MCF 10A (cell line): ENCODE results near the gene C11orf58. TPM values are rescaled to one million over a fixed set of nuclear protein-coding genes. Genes with fewer than 3 reads are reported as not detected.

Experiments used
- BruUV-seq: library from RNA; stranded (reverse); fragments of 400-500 nt; replicated peaks from 2 replicates; lab custom pipeline; 2021; lab: Mats Ljungman, UMichigan
- CTCF ChIA-PET: fragments of 300-600 bp; sonication (Branson Sonifier 250); formaldehyde crosslinking; extraction: SDS; loops from one replicate; lab custom pipeline; 2021; ENCODE audit warnings: antibody characterized with exemption, inconsistent platforms; lab: Yijun Ruan, JAX
- POLR2A ChIA-PET: fragments of 300-600, 350-650 bp; sonication (Branson Sonifier 250); formaldehyde crosslinking; extraction: SDS; loops from one replicate; lab custom pipeline; 2020; ENCODE audit warnings: antibody characterized with exemption, inconsistent platforms; lab: Yijun Ruan, JAX
- DNase-seq: peaks from one replicate; pipeline ENCODE4 v3.0.0-alpha.2; 2018; ENCODE audit not compliant: unreplicated experiment
- H3K27ac Mint-ChIP-seq: one replicate; pipeline ENCODE4 v1.8.0; 2022; ENCODE audit warnings: mild to moderate bottlenecking, low read depth, mixed read lengths; ENCODE audit not compliant: unreplicated experiment
- H3K27me3 Mint-ChIP-seq: one replicate; pipeline ENCODE4 v1.8.0; 2022; ENCODE audit warnings: mixed read lengths; ENCODE audit not compliant: insufficient read depth, unreplicated experiment
- H3K36me3 Mint-ChIP-seq: one replicate; pipeline ENCODE4 v1.8.0; 2022; ENCODE audit warnings: mild to moderate bottlenecking, moderate library complexity, mixed read lengths; ENCODE audit not compliant: insufficient read depth, unreplicated experiment
- H3K4me1 Mint-ChIP-seq: one replicate; pipeline ENCODE4 v1.8.0; 2022; ENCODE audit warnings: mixed read lengths; ENCODE audit not compliant: insufficient read depth, unreplicated experiment
- H3K4me3 Mint-ChIP-seq: one replicate; pipeline ENCODE4 v1.8.0; 2022; ENCODE audit warnings: mild to moderate bottlenecking, moderate library complexity, mixed read lengths; ENCODE audit not compliant: unreplicated experiment
- H3K9me3 Mint-ChIP-seq: one replicate; pipeline ENCODE4 v1.8.0; 2022; ENCODE audit warnings: mixed read lengths; ENCODE audit not compliant: unreplicated experiment
- intact Hi-C: fragments of 100-400 bp; cut with micrococcal nuclease; formaldehyde crosslinking; loops from 2 replicates; pipeline ENCODE4 v1.14.1; 2022
- total RNA-seq: library from RNA; stranded (reverse); gene quantifications from 2 replicates; pipeline ENCODE4 v1.2.3, GENCODE V29; 2022
- TF ChIP-seq, protein P1 (sequence below): fragments of 200-600 bp; IDR thresholded peaks from one replicate; pipeline ENCODE4 v1.8.0; 2022; ENCODE audit warnings: antibody characterized with exemption, mild to moderate bottlenecking; ENCODE audit not compliant: unreplicated experiment

C11orf58 gene
- total RNA-seq, 1 experiment from 2014 or later: 230 TPM

- ChIA-PET CTCF (interaction anchor here (0.6 to 1.2 kb wide), 5 partner anchors 9 to 296 kb away, joined by 3 to 7 read pairs (median 3); no protein-coding TSS in a partner anchor), POLR2A (no interaction called here)
- H3K4me3 Mint-ChIP-seq: no peak overlapping the region
- DNase-seq: no peak
- no TSS peak for BruUV-seq
- no peaks in the 10 kb centered on the region for H3K36me3 Mint-ChIP-seq
- H3K27me3 Mint-ChIP-seq: no peaks in the 10 kb centered on the region
- intact Hi-C loops: no loop called here
- TF ChIP-seq, protein P1, sequence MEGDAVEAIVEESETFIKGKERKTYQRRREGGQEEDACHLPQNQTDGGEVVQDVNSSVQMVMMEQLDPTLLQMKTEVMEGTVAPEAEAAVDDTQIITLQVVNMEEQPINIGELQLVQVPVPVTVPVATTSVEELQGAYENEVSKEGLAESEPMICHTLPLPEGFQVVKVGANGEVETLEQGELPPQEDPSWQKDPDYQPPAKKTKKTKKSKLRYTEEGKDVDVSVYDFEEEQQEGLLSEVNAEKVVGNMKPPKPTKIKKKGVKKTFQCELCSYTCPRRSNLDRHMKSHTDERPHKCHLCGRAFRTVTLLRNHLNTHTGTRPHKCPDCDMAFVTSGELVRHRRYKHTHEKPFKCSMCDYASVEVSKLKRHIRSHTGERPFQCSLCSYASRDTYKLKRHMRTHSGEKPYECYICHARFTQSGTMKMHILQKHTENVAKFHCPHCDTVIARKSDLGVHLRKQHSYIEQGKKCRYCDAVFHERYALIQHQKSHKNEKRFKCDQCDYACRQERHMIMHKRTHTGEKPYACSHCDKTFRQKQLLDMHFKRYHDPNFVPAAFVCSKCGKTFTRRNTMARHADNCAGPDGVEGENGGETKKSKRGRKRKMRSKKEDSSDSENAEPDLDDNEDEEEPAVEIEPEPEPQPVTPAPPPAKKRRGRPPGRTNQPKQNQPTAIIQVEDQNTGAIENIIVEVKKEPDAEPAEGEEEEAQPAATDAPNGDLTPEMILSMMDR: no peak
- no peaks in the 10 kb centered on the region for H3K9me3 Mint-ChIP-seq
- no peak overlapping the region for H3K27ac Mint-ChIP-seq
- peaks cover 7% of the 10 kb centered on the region for H3K4me1 Mint-ChIP-seq
These were observed 41.7 kb downstream of the C11orf58 start for GRCh38 chr11:16780146-16780545.

DNA sequence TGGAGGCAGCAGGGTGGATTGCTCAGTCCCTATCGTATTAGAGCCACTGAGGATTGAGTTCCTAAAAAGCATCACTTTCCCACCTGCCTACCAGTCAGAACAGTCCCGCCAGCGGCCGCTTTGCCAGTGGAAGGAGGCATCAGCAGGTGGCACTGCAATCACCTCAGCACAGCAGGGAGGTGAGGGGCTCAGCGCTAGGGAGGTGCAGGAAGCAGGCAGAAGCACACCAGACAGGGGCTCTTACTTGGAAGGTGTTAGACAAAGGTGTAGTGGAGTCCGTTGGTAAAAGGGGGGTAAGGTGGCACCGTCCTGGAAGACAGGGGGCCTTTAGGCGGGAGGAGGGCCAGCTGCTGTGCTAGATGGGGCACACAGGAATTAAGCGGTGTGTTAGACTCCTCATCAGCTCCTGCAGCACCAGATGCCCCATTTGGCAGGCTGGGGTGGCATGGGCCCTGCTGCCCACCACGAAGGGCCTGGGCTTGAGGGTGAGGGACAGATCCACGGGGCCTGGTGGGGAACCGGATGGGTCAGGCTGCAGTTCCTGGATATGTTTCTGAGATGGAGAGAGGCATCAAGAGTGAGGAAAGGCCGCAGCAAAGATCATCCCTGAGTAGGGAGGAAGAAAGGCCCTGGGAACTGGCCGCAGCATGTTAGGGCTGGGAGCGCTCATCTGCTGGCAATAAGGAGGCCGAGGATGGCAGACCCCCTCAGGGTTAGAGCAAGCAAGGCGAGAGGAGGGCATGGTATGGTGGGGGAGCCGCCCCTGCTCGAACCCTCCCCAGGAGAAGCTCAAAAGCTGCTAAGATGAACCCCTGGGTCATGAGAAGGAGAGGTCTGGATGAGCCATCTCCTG, 42.5 kb downstream of the C11orf58 start:
- Mint-ChIP-seq H3K9me3 (no peaks in the 10 kb centered on the region), H3K27me3 (no peaks in the 10 kb centered on the region), H3K27ac (no peak overlapping the region), H3K4me3 (no peak overlapping the region), H3K36me3 (no peaks in the 10 kb centered on the region), H3K4me1 (peaks cover 7% of the 10 kb centered on the region)
- ChIA-PET POLR2A (no interaction called here), CTCF (interaction anchor here (0.5 to 1.2 kb wide), 2 partner anchors 8 to 27 kb away, joined by 7 to 8 read pairs; no protein-coding TSS in a partner anchor)
- intact Hi-C loops: no loop called here
- no TSS peak for BruUV-seq
- no peak for DNase-seq
- TF ChIP-seq, protein P1: no peak

DNA sequence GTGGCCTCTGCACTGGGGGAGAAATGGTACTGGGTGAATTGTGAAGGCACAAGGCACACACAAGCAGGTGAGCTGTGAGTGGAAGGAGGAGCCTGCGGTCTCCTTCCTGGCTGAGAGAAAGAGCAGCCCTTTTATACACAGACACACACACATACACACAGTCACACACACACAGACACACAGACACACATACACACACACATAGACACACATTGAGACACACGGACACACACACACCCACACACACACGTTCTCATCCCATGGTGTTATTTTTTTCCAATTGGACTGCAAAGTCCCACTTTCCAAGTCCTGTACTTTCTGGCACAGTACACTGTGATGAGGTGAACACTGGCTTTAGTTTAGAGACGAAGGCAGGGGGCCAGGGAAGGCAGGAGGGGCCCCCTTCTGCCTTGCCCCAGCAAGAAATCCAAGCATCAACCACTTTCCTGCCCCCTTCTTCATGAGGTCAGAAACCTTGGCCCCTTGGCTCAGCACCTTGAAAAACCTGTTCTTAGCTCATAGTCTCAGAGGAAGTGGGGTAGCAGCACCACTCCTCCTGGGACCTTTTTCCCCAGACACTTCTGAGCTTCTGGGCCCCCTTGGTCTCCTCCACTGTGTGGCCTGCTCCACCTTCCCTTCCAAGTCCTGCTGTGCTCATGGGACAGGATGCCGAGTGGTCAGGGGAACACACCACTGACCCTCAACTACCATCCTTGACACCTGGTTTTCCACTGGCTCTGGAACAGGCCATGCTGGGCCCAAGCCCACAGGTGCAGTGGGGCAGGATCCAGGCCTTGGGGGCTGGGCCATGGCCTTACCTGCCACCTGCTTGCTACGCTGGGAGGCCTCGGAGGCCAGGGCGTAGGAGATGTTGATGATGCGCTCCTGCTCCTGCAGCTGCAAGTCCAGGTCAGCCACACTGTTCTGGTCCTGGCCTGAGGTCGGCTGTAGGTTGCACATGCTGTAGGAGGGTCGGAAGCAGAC, 43.8 kb downstream of the C11orf58 start:
- DNase-seq: no peak
- CTCF ChIA-PET: interaction anchor here (0.5 to 7.5 kb wide), 4 partner anchors 22 to 280 kb away, joined by 3 to 72 read pairs (median 6); no protein-coding TSS in a partner anchor
- Mint-ChIP-seq H3K27me3 (no peaks in the 10 kb centered on the region), H3K4me1 (peaks cover 10% of the 10 kb centered on the region), H3K4me3 (no peak overlapping the region), H3K9me3 (no peaks in the 10 kb centered on the region), H3K27ac (no peak overlapping the region), H3K36me3 (no peaks in the 10 kb centered on the region)
- intact Hi-C loops: no loop called here
- TF ChIP-seq, protein P1: no peak
- POLR2A ChIA-PET: no interaction called here
- BruUV-seq: no TSS peak
